H1 (cell line): Measurements from ENCODE around the gene TRAF3. TPM values are rescaled to one million over a fixed set of nuclear protein-coding genes. Genes with fewer than 3 reads are reported as not detected.
A peak's percentile ranks its signal among the peaks of the same experiment; 100 is the strongest.

Experiments
- CTCF ChIA-PET: fragments of 300-600 bp; sonication (Branson Sonifier 250); formaldehyde crosslinking; loops from one replicate; lab custom pipeline; 2021; ENCODE audit not compliant: partially characterized antibody; lab: Charles Lee
- POLR2A ChIA-PET: fragments of 300-600 bp; sonication (Branson Sonifier 250); formaldehyde crosslinking; loops from one replicate; lab custom pipeline; 2021; ENCODE audit warnings: inconsistent platforms; ENCODE audit not compliant: partially characterized antibody; lab: Charles Lee
- DNase-seq, 2 experiments: peaks; one replicate each; pipeline versions ENCODE4 v3.0.0 to v3.0.0-alpha.2; 2010 to 2022; ENCODE audit warnings: low spot score in 2 of 2, low read depth in 1 of 2, mixed read lengths in 1 of 2
- FAIRE-seq: peaks from 2 replicates; lab custom pipeline; 2011; peaks lifted over from hg19 to GRCh38; lab: Jason Lieb, UNC
- H2AFZ ChIP-seq: 2 replicates; pipeline ENCODE4 v1.8.1; 2012; ENCODE audit warnings: low read length, inconsistent platforms
- H2AK5ac ChIP-seq: 2 replicates; pipeline ENCODE4 v1.6.1; 2013; ENCODE audit warnings: low read depth, low read length
- H2BK120ac ChIP-seq: replicated peaks from 2 replicates; pipeline ENCODE3; 2013; ENCODE audit warnings: low read depth, low read length, inconsistent platforms
- H2BK12ac ChIP-seq: 2 replicates; pipeline ENCODE4 v1.6.1; 2013; ENCODE audit warnings: low read depth, low read length
- H2BK15ac ChIP-seq: 2 replicates; pipeline ENCODE4 v1.6.1; 2013; ENCODE audit warnings: low read length
- H2BK20ac ChIP-seq: 2 replicates; pipeline ENCODE4 v1.6.1; 2013; ENCODE audit warnings: low read length
- H2BK5ac ChIP-seq: 2 replicates; pipeline ENCODE4 v1.6.1; 2013; ENCODE audit warnings: low read depth, low read length
- H3K14ac ChIP-seq: 2 replicates; pipeline ENCODE4 v1.6.1; 2013; ENCODE audit warnings: inconsistent platforms; ENCODE audit not compliant: insufficient read length
- H3K18ac ChIP-seq: 2 replicates; pipeline ENCODE4 v1.6.1; 2013; ENCODE audit warnings: low read length; ENCODE audit errors: extremely low read depth
- H3K23ac ChIP-seq: 2 replicates; pipeline ENCODE4 v1.6.1; 2013; ENCODE audit warnings: inconsistent platforms; ENCODE audit not compliant: insufficient read length
- H3K23me2 ChIP-seq: 2 replicates; pipeline ENCODE4 v1.6.1; 2013; ENCODE audit warnings: low read depth, low read length
- H3K27ac ChIP-seq: 2 replicates; pipeline ENCODE4 v1.6.1; 2011; ENCODE audit warnings: low read depth, low read length, inconsistent platforms
- H3K27me3 ChIP-seq, 4 experiments: replicated peaks in 1 of 4; 1 replicate in 1 of 4; 2 replicates in 3 of 4; pipeline versions ENCODE4 v1.6.1 to v1.8.1; 2011 to 2013; ENCODE audit warnings: low read length in 3 of 4, mild to moderate bottlenecking in 3 of 4, inconsistent platforms in 2 of 4, mixed read lengths in 2 of 4, moderate library complexity in 1 of 4; ENCODE audit not compliant: control insufficient read depth in 3 of 4, insufficient read depth in 3 of 4; ENCODE audit errors: extremely low read depth in 1 of 4
- H3K36me3 ChIP-seq, 4 experiments: 2 replicates each; pipeline versions ENCODE4 v1.6.1 to v1.8.1; 2011 to 2013; ENCODE audit warnings: mild to moderate bottlenecking in 4 of 4, low read length in 3 of 4, moderate library complexity in 2 of 4, control low read depth in 1 of 4, inconsistent platforms in 1 of 4; ENCODE audit not compliant: insufficient read depth in 4 of 4, control insufficient read depth in 2 of 4
- H3K4ac ChIP-seq: replicated peaks from 2 replicates; pipeline ENCODE3; 2013; ENCODE audit warnings: low read length, low read depth, mixed read lengths, inconsistent platforms; ENCODE audit not compliant: insufficient read length
- H3K4me1 ChIP-seq, 4 experiments: replicated peaks in 1 of 4; 1 replicate in 1 of 4; 2 replicates in 3 of 4; pipeline versions ENCODE4 v1.6.1 to v1.8.1; 2011 to 2013; ENCODE audit warnings: low read length in 3 of 4, inconsistent platforms in 2 of 4, mixed read lengths in 1 of 4; ENCODE audit not compliant: insufficient read depth in 4 of 4, control insufficient read depth in 3 of 4
- H3K4me2 ChIP-seq, 2 experiments: 2 replicates each; pipeline versions ENCODE4 v1.6.1 to v1.8.1; 2011 to 2013; ENCODE audit warnings: low read depth in 2 of 2, low read length in 2 of 2, control low read depth in 1 of 2, inconsistent platforms in 1 of 2, mild to moderate bottlenecking in 1 of 2; ENCODE audit not compliant: insufficient read depth in 1 of 2
- H3K4me3 ChIP-seq, 4 experiments: fragments of 200-600, 300-600 bp in 1 of 4; sonication (generic), shearing (Covaris generic), sonication (Bioruptor Twin) in 1 of 4; 2 replicates each; pipeline versions ENCODE4 v1.5.1 to v1.8.1; 2011 to 2016; ENCODE audit warnings: low read length in 4 of 4, low read depth in 3 of 4, control low read depth in 2 of 4, inconsistent platforms in 2 of 4, mild to moderate bottlenecking in 2 of 4, mixed read lengths in 1 of 4, moderate library complexity in 1 of 4; ENCODE audit not compliant: insufficient read depth in 2 of 4; ENCODE audit errors: extremely low read depth in 1 of 4
- H3K56ac ChIP-seq: replicated peaks from 2 replicates; pipeline ENCODE3; 2013; ENCODE audit warnings: low read depth, mild to moderate bottlenecking, mixed read lengths, low read length, inconsistent platforms; ENCODE audit not compliant: insufficient read length
- H3K79me1 ChIP-seq: 2 replicates; pipeline ENCODE4 v1.6.1; 2013; ENCODE audit warnings: low read depth, low read length, control low read depth
- H3K79me2 ChIP-seq, 2 experiments: 2 replicates each; pipeline versions ENCODE4 v1.6.1 to v1.8.1; 2012 to 2013; ENCODE audit warnings: low read length in 2 of 2, mild to moderate bottlenecking in 2 of 2, inconsistent platforms in 1 of 2; ENCODE audit not compliant: insufficient read depth in 2 of 2, control insufficient read depth in 1 of 2
- H3K9ac ChIP-seq, 4 experiments: replicated peaks in 1 of 4; 1 replicate in 1 of 4; 2 replicates in 3 of 4; pipeline versions ENCODE4 v1.6.1 to v1.8.1; 2011 to 2013; ENCODE audit warnings: low read depth in 3 of 4, low read length in 3 of 4, control low read depth in 2 of 4, mild to moderate bottlenecking in 2 of 4, moderate library complexity in 2 of 4, inconsistent platforms in 1 of 4; ENCODE audit errors: extremely low read depth in 1 of 4
- H3K9me3 ChIP-seq, 2 experiments: 2 replicates each; pipeline versions ENCODE4 v1.6.1 to v1.8.1; 2012 to 2013; ENCODE audit warnings: mild to moderate bottlenecking in 2 of 2, moderate library complexity in 2 of 2, control low read depth in 1 of 2, inconsistent platforms in 1 of 2, low read depth in 1 of 2, low read length in 1 of 2, mixed read lengths in 1 of 2; ENCODE audit not compliant: insufficient read depth in 2 of 2
- H4K20me1 ChIP-seq, 2 experiments: replicated peaks in 1 of 2; 2 replicates each; pipeline versions ENCODE3 to v1.8.1; 2011 to 2013; ENCODE audit warnings: inconsistent platforms in 2 of 2, low read length in 2 of 2, mild to moderate bottlenecking in 1 of 2; ENCODE audit not compliant: insufficient read depth in 2 of 2, control insufficient read depth in 1 of 2
- H4K5ac ChIP-seq: 2 replicates; pipeline ENCODE4 v1.6.1; 2013; ENCODE audit warnings: low read length, low read depth, mixed read lengths, inconsistent platforms; ENCODE audit not compliant: insufficient read length
- H4K8ac ChIP-seq: 2 replicates; pipeline ENCODE4 v1.8.0; 2013; ENCODE audit warnings: mild to moderate bottlenecking, moderate library complexity, low read length, inconsistent platforms; ENCODE audit not compliant: insufficient read depth; ENCODE audit errors: extremely low read depth
- H4K91ac ChIP-seq: replicated peaks from 2 replicates; pipeline ENCODE3; 2013; ENCODE audit warnings: low read length, mixed read lengths, inconsistent platforms; ENCODE audit not compliant: insufficient read length
- BCL11A ChIP-seq, 2 experiments: IDR thresholded peaks; one replicate each; pipeline ENCODE4 v1.6.1; 2011; ENCODE audit warnings: low read depth in 2 of 2, low read length in 2 of 2, mild to moderate bottlenecking in 2 of 2
- CHD2 ChIP-seq: IDR thresholded peaks from 2 replicates; pipeline ENCODE4 v1.6.1; 2012; ENCODE audit warnings: low read length, improper control_type of control experiment
- EP300 ChIP-seq, 2 experiments: IDR thresholded peaks; 1 replicate in 1 of 2; 2 replicates in 1 of 2; pipeline ENCODE4 v1.6.1; 2011 to 2012; ENCODE audit warnings: low read depth in 2 of 2, low read length in 2 of 2, mild to moderate bottlenecking in 2 of 2, borderline replicate concordance in 1 of 2, inconsistent platforms in 1 of 2, moderate library complexity in 1 of 2
- HDAC6 ChIP-seq: IDR thresholded peaks from one replicate; pipeline ENCODE4 v1.7.1; 2012; ENCODE audit warnings: low read depth, mild to moderate bottlenecking, inconsistent platforms, low read length, moderate library complexity
- POLR2AphosphoS5 ChIP-seq: IDR thresholded peaks from 2 replicates; pipeline ENCODE4 v1.6.1; 2011; ENCODE audit warnings: low read depth, low read length
- SIN3A ChIP-seq, 2 experiments: IDR thresholded peaks in 1 of 2; conservative IDR thresholded peaks in 1 of 2; 2 replicates each; pipeline ENCODE4 v1.6.1; 2011 to 2012; ENCODE audit warnings: low read length in 2 of 2, improper control_type of control experiment in 1 of 2, low read depth in 1 of 2, mild to moderate bottlenecking in 1 of 2
- WGBS, 2 experiments: shearing (Covaris generic) in 1 of 2; methylation state at CpG; one replicate each; pipeline versions ENCODE4 v1.1.6 to v1.1.7; 2013 to 2015; ENCODE audit warnings: low lambda C conversion rate in 2 of 2, mixed read lengths in 2 of 2, inconsistent platforms in 1 of 2, low coverage in 1 of 2, missing lambda C conversion rate in 1 of 2; ENCODE audit not compliant: insufficient replicate concordance in 2 of 2, insufficient coverage in 1 of 2, insufficient read length in 1 of 2; ENCODE audit errors: extremely low coverage in 1 of 2, missing lambda C conversion rate in 1 of 2; 5-methylcytosine and 5-hydroxymethylcytosine counted together
- polyA plus RNA-seq, 7 experiments: library from polyadenylated mRNA; depleted of rRNA in 3 of 7; stranded (reverse) in 5 of 7; unstranded in 2 of 7; fragments of >200 nt in 5 of 7; fragments of 200-250 nt in 2 of 7; gene quantifications; 1 replicate in 5 of 7; 2 replicates in 1 of 7; 4 replicates in 1 of 7; pipeline versions ENCODE4 v1.2.1 to v1.2.3, GENCODE V29; 2011 to 2013; ENCODE audit warnings: missing spikeins in 2 of 7, mixed read lengths in 2 of 7
- total RNA-seq: library from RNA; stranded (reverse); fragmentation: NEBNext Ultra II Directional; extraction: Animal tissue kit (Norgen Biotek cat#: 25700); gene quantifications from 2 replicates; pipeline ENCODE4 v1.2.1, GENCODE V29; 2021
- TF ChIP-seq, protein P1 (sequence below): IDR thresholded peaks from 2 replicates; pipeline ENCODE4 v1.6.1; 2012; ENCODE audit warnings: inconsistent platforms

The TRAF3 gene
- total and polyA plus RNA-seq, 2 of the 8 experiments (the other 6 are each of a cell fraction or from before 2014, with no cell fraction given) = 5.8 to 12.1 TPM

DNA sequence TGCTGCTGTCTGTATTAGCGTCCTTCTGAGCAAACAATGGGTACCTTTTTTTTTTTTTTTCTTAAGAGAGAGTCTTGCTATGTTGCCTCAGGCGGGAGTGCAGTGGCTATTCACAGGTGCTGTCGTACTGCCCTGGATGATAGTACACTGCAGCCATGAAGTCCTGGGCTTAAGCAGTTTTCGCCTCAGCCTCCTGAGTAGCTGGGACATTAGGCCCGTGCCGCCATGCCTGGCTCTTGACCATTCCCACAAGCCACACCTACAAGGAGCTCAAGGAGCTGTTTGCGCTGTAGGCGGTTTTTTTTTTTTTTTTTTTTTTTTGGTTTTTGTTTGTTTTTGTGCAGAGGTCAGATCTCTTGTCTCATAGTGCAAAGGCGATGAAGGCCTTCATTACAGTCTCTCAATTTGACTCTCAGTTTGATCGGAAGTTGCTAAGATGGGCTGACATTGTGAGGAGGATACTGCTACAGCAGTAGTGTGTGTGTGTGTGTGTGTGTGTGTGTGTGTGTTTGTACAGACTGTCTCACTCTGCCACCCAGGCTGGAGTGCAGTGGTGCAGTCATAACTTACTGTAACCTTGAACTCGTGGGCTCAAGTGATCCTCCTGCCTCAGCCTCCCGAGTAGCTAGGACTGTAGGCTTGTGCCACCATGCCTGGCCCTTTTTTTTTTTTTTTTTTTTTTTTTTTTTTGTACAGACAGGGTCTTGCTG is 34.2 kb downstream of the TRAF3 start:
- Histone ChIP-seq H3K4me1 (peaks cover 0 to 4% (median 3%) of the 10 kb centered on the region in 4 experiments; a peak in 4 of 7 replicates), H2BK120ac (no peak overlapping the region), H3K4me2 (no peak overlapping the region), H2BK5ac (0 out of 2 replicates have a peak overlapping the region, but pooled peaks have one; percentile 28), H3K56ac (no peak overlapping the region), H2BK12ac (no peak overlapping the region), H3K27ac (no peak overlapping the region), H3K14ac (no peak overlapping the region), H4K20me1 (peaks cover 0 to 2% of the 10 kb centered on the region in 2 experiments), H3K36me3 (no peaks in the 10 kb centered on the region), H3K79me2 (0 out of 4 replicates have a peak, but pooled peaks cover 0 to 5% of the 10 kb centered on the region in 2 experiments), H3K27me3 (no peaks in the 10 kb centered on the region), H3K18ac (no peak overlapping the region), H3K23me2 (no peaks in the 10 kb centered on the region; the same call in 1 of the 2 replicates), H3K23ac (no peak overlapping the region), H3K4ac (no peak overlapping the region), H4K8ac (no peak overlapping the region), H2AK5ac (no peak overlapping the region), H3K9ac (no peak overlapping the region), H2BK20ac (no peak overlapping the region), H4K5ac (no peak overlapping the region), H2BK15ac (no peak overlapping the region), H3K9me3 (no peaks in the 10 kb centered on the region), H3K4me3 (no peak overlapping the region), H2AFZ (no peak overlapping the region), H4K91ac (no peak overlapping the region), H3K79me1 (no peaks in the 10 kb centered on the region)
- ChIA-PET CTCF (interaction anchor here (0.7 to 1.5 kb wide), 7 partner anchors 8 to 841 kb away, joined by 3 to 5 read pairs (median 3); no protein-coding TSS in a partner anchor), POLR2A (interaction anchor here (0.6 kb wide), 1 partner anchor 12 kb away, joined by 3 read pairs; no protein-coding TSS in a partner anchor)
- FAIRE-seq (no peak), DNase-seq (no peak)
- WGBS, 2 experiments = 93% methylated on average over 10 of the region's 12 CpGs; no CpG with 5 or more reads in 1 of the 2 experiments
- TF ChIP-seq, protein P1, sequence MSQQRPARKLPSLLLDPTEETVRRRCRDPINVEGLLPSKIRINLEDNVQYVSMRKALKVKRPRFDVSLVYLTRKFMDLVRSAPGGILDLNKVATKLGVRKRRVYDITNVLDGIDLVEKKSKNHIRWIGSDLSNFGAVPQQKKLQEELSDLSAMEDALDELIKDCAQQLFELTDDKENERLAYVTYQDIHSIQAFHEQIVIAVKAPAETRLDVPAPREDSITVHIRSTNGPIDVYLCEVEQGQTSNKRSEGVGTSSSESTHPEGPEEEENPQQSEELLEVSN = no peak
- TF ChIP-seq HDAC6 = no peak
- TF ChIP-seq SIN3A (conservative IDR thresholded peaks at IDR 0.05 in 1 of 2, IDR thresholded peaks at IDR 0.05 in 1 of 2; ENCODE audit: low read depth in 1 of 2, low read length in 2 of 2) = no peak
- no peak for TF ChIP-seq CHD2
- TF ChIP-seq EP300 (IDR thresholded peaks at IDR 0.05; ENCODE audit: borderline replicate concordance in 1 of 2, low read depth in 2 of 2, low read length in 2 of 2) = no peak
- TF ChIP-seq POLR2AphosphoS5 = no peak
- no peak for TF ChIP-seq BCL11A (IDR thresholded peaks at IDR 0.05; ENCODE audit: low read depth in 2 of 2, low read length in 2 of 2)
